Skin of body (tissue), 2 donors: ENCODE measurements around the gene RTF1. TPM values are rescaled to one million over a fixed set of nuclear protein-coding genes. Genes with fewer than 3 reads are reported as not detected.
A peak's percentile ranks its signal among the peaks of the same experiment; 100 is the strongest.

Source experiments
- DNase-seq: peaks from one replicate; lab custom pipeline; 2025; lab: John Stamatoyannopoulos, UW
- total RNA-seq: library from RNA; depleted of rRNA; stranded (reverse); fragments of >200 nt; gene quantifications from one replicate; pipeline ENCODE4 v1.2.3, GENCODE V29; 2014

RTF1 gene
- total RNA-seq, 1 donor from 2014 or later, result 21.5 TPM

DNA sequence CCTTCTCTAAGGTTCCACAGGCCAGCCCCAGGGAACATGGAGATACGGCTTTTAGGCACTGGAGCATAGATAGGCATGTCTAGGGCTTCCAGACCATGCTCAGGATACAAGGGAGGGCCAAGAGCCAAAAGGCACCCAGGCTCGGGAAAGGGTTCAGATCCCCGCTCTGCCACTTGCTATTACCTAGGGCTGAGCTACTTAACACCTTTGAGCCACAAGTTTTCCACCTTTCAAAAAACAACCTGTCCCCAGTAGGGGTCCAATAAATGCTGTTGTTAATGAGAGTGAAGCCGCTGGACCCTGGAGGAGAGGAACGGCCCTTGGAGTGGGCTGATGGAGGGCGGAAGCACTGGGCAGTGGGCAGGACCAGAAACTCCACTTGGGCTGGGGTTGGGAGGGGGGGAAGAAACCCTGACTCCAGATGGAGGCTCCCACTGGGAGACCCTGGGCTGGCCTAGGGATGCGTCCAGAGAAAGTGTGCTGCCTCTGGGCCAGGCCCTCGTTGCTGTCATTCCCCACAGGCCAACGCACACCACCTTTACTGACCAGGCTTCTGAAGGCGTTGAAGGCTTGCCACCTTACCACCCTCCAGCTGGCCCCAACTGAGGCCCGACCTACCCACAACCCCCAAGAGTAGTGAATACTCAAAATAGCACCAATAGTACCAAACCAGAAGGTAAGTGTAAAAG, 68.2 kb downstream of the RTF1 start:
- DNase-seq, result no peak

DNA sequence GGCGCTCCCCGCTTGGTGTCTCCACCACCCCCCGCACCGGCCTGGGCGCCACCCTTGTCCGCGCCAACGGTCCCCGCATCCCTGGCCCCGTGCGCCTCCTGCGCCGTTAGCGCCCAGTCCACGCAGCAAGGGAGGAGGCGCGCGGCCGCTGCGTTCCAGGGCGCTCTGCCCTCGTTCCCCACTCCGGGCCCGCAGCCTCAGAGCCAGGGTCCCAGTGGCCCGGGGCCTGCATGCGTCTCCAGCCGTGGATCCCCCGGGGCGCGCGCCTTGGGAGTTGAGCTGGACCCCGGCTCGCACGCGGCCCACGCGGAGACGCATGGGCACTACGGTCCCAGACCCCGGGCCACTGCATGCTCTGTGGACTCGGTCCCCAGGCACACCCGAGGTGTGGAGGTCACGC, 69.4 kb downstream of the RTF1 start:
- DNase-seq, result no peak

DNA sequence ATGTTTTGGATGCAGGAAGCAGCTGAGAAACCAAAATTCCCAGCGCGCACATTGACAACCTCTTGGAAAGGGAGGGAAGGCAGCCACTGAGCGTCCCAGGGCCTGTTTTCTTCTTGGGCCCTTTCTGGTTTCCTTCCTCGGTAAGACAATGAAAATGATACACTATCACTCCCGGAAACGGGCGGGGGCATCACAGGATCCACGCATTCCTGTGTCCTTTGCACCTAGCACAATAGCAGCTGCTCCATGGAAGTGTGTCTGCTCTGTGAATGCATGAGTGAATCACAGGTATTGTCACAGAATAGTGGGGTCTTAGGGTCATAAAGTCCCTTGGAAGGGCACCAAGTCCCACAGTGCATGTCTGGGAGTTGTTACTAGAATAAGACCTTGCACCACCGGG, 70.5 kb downstream of the RTF1 start:
- DNase-seq, result no peak

DNA sequence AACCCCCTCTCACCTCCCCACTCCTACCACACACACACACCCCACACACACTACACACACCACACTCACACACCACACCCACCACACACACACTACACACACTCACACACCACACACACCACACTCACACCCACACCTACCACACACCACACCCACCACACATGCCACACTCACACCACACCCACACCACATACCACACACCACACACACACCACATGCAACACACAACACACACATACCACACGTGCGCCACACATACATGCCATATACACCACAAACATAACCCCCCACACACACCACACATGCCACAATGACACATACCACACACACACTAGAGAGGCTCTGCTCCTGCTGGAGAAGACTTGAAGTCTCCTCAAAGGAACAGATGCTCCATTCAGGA, 70.9 kb downstream of the RTF1 start:
- DNase-seq, result no peak

DNA sequence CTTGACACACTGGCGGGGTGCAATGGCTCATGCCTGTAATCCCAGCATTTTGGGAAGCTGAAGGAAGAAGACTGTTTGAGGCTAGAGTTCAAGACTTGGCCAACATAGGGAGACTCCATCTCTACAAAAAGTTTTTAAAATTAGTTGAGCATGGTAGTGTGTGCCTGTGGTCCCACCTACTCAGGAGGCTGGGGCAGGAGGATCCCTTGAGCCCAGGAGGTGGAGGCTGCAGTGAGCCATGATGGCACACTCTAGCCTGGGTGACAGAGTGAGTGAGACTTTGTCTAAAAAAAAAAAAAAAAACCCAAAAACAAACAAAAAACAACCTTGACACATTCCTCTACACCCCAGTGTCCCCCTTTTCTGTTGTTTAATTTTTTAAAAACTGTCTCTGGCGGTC, 72.7 kb downstream of the RTF1 start:
- DNase-seq, result no peak

DNA sequence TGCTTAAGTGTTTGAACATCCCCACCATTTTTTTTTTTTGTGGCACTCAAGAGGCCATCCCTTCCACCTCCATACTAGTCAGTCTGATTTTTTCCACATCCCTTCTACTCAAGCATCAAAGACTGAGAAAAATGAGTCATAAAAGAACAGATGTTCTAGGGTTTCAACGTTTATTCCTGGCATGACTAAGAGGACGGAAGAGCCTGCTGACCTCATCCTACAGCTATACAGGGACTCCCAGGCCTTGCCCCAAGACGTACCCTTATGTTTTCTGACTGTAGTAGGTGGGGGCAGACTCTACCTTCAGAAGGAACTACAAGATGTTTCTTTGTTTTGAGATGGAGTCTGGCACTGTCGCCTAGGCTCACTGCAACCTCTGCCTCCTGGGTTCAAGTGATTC, 73.5 kb downstream of the RTF1 start:
- no peak for DNase-seq

DNA sequence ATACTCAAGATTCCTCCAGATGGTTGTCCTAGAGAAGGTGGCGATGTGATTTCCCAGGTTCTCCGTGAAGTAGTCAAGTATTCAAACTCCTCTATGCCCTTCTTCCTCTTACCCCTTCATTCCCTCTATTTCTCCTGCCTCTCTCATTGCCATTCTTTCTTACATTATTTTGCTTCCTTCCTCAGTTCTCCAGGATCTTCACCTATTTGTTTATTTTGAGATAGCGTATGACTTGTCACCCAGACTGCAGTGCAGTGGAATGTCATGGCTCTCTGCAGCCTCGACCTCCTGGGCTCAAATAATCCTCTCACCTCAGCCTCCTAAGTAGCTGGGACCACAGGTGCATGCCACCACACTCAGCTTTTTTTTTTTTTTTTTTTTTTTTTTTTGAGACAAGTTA, 75.0 kb downstream of the RTF1 start:
- DNase-seq, result no peak

DNA sequence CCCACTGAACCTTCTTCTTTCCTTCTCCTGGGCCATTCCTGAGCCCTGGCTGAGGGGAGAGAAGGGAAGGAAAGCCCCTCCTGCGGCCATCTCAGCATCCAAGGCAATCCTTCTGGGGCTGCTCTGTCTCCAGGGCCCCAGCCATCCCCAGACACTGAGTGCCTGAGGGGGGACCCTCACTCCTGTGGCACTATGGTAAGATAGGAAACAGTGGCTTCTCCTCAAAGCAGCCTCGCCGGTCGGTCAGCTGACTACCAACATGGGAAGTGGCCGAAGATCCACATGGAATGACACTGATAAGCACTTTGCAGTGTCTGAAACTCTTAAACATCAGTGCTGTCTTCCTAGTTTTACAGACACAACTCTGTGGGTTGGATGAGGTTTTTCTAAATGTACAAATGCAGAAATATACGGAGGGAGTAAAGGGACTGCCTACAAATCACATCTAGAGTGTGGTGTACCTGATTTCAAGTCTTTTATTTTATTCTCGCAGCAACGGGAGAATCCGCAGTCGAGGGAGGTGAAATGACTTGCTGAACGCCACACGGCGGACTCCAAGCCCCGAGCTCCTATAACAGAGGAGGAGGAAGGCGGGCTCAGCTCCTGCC, 75.8 kb downstream of the RTF1 start:
- DNase-seq, result no peak

DNA sequence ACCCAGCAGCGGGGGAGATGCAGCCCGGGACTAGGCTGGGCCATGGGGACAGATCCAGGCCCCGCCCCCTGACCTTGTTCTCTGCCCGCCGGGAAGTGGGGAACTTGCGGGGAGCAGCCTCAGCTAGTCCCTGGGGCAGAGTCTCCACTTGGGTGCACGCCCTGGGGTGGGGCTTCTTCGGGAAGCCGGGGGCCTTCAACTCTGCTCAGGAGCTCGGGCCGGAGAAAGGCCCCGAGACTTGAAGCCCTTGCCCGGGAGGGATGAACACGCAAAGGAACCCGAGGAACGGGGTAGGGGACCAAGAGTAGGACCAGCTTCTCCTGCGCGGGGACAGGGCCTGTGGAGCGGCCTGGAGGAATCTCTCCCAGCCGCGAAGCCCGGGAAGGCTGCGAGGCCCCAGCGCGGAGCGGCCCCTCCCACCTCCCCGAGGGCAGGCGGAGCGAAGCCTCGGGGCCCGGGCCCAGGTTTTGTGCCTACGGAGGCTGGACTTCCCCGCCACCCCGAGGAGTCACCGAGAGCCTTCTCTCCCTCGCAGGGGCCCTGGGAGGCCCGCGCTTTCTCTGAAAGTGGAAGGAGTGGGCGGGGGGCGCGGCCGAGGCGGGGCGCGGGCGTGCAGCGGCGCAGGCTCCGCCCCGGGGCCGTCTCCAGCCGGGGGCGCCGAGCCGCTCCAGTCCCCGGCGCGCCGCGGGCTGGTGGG, 76.5 kb downstream of the RTF1 start, which contains the start of gene ITPKA:
Gene ITPKA (plus strand): TSS at position 670 of the 697 bp plus-strand sequence. CDS start 54 bp downstream, outside the sequence.
- DNase-seq, result peak; percentile 12

DNA sequence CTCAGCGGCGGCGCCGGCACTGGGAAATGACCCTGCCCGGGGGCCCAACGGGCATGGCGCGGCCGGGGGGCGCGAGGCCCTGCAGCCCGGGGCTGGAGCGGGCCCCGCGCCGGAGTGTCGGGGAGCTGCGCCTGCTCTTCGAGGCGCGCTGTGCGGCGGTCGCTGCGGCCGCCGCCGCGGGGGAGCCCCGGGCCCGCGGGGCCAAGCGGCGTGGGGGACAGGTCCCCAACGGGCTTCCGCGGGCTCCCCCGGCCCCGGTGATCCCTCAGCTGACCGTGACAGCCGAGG, 77.0 kb downstream of the RTF1 start:
- DNase-seq, result no peak

DNA sequence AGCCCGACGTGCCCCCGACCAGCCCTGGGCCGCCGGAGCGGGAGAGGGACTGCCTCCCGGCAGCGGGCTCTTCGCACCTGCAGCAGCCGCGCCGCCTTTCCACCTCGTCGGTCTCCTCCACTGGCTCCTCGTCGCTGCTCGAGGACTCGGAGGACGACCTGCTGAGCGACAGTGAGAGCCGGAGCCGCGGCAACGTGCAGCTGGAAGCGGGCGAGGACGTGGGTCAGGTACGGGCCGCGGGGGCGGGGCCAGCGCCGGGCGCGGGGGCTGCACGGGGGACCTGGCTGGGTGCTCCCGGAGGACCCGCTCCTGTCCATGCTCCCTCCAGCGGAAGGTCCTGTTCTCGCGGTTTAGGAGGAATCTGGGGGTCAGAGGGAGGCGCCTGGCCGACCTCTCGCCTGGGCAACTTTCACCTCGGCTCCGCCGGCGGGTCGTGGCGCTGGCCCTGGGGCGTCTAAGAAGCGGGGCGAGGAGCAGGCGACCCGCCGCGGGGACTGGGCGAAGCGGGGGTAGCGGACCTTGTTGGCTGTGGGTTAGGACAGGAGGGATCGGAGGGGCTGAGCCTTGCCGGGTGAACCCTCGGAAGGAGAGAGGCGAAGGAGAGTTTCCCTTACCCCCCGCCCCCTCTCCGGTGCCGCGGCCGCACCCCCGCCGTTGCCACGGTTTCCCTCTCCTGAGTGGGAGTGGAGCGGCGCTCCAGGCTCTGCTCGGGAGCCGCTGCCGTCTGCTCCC, 77.5 kb downstream of the RTF1 start:
- no peak for DNase-seq

DNA sequence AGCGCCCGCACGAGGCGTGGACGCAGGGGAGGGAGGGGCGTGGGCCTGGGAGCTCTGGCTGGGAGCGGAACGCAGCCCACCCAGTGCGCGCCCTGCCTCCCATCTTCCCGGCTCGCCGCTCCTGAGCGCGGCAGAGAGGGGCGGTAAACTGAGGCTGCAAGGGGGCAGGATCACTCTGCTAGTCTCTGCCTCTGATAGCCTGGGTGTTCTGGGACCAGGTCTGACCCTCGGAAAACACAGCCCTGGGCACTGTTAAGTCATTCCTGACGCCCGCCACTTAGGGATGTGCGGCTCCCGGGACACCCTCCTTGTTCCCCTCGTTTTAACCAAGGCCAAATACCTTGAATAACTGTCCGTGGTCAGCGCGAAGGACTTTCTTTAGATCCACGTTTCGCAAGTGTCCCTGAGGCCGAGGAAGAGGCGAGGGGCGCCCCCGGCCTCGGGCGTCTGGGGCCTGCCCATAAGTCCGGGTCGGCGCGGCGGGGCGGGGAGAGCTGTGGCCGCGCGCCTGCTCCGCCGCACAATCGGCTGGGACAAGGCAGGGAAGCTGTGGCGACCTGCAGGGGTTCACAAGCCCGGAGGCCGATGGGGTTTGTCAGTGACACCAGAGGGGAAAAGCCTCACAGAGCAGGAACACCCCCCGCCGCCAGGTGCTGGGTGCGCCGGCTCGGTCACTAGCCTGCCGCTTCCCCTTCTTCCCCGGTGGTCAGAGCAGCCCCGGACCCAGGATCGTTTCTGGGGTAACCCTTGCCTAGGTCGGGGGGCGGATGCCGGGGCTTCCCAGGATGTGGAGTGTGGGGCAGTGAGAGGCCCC, 78.2 kb downstream of the RTF1 start:
- DNase-seq, result no peak

DNA sequence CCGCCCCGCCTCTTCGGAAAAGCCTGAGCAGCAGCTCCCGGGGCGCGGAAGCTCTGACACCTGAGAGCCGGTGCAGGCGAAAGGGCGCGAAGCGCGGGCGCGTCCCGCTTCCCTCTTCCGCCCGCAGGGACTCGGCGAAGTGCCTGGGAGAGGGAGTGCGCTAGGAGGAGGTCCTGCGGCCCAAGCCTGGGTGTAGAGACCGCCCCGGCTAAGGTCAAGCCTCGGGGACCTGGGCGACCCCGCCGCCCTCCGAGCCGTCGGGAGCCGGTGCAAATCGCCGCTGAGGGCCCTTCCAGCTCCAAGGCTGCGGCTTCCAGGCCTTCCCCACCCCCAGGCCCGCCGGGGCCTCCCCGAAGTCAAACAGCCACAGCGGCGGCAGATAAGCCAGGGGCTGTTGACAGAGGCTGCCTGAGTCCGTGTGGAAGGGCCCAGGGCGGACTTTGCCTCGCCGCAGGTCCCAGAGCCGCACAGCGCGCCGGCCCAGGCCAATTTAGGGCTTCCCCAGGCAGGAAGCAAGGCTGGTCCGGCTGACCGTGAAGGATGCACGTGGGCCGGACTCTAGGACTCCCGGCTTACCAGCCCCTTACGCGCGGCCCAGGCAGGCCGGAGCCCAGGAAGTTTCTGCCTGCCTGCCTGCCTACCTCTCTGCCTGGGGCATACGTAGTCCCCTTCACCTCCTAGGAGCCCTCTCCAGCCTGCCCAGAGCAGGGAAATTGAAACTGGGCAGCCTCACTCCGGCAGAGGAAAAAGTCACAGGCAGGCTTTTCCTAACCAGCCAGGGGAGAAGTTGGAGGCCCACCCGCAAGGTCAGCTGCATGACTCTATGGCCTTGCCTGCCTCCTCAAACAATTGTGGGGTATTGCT, 79.1 kb downstream of the RTF1 start:
- DNase-seq, result no peak

DNA sequence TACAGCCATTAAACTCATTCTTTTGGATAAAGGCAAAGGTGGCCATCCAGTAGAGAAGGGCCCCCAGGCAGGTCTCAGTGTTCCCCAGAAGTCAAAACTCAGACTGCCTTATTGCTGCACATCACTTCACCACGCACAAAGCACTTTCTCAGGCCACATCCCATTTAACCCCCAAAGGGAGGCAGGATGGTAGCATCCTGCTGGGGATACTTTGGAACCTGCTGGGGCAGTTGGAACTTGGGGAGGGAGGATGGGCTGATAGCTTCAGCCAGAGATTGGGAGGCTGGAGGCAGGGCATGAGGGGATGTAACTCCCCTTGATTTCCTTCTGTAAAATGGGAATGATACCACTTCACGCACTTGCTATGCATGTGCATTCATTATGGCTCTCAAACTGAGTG, 81.8 kb downstream of the RTF1 start:
- DNase-seq, result no peak

DNA sequence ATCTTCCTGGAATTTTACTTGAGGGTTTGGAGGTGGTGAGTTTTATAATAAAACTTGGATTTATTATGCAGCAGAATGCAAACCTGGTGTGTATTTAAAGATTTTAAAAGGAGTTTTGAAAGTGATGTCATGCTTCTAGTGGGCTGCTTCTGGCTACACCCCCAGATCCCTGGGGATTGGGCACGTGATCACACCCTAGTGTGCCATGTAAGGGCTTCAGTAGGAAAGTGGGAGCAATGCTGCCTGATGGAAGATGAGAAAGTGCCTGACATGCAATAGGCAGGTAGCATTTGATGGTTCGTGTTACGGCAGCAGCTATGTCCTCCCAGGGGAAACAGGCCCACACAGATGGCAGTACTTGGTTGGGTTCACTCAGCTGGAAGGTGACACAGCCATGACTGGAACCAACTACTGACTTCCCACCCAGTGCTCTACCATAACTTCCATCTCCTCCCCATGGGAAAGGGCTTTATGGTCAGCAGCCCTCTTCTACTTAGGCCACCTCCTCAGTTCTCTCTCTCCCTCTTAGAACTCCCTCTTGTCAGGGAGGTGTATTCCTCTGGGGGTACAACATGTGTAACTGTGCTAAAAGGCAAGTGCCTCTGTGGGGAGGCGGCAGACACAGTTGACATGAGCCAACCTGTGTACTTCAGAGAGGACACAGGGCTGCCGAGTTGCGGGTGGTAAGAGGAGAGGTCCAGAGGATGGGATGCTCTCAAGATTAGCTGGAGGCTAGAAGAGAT, 82.4 kb downstream of the RTF1 start:
- DNase-seq, result no peak

DNA sequence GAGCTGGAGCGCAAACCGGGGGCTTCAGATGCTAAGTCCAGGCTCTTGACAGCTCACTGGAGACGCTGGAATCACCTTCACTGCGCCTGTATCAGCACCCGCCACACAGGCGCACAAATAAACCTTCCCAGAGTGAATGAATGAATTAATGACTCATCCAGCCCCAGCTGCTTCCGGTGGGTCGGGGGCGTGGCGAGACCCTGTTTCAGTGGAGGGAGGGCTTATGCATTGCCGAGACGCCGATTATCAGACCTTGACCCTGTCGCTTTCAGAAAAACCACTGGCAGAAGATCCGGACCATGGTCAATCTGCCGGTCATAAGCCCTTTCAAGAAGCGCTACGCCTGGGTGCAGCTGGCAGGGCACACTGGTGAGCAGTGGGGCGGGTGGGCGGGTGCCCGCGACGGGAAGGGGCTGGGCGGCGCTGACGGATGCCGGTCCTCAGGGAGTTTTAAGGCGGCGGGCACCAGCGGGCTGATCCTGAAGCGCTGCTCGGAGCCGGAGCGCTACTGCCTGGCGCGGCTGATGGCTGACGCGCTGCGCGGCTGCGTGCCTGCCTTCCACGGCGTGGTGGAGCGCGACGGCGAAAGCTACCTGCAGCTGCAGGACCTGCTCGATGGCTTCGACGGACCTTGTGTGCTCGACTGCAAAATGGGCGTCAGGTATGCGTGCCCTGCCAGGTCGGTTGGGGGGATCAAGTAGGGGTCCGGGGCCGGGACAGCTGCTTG, 84.5 kb downstream of the RTF1 start:
- DNase-seq, result no peak

DNA sequence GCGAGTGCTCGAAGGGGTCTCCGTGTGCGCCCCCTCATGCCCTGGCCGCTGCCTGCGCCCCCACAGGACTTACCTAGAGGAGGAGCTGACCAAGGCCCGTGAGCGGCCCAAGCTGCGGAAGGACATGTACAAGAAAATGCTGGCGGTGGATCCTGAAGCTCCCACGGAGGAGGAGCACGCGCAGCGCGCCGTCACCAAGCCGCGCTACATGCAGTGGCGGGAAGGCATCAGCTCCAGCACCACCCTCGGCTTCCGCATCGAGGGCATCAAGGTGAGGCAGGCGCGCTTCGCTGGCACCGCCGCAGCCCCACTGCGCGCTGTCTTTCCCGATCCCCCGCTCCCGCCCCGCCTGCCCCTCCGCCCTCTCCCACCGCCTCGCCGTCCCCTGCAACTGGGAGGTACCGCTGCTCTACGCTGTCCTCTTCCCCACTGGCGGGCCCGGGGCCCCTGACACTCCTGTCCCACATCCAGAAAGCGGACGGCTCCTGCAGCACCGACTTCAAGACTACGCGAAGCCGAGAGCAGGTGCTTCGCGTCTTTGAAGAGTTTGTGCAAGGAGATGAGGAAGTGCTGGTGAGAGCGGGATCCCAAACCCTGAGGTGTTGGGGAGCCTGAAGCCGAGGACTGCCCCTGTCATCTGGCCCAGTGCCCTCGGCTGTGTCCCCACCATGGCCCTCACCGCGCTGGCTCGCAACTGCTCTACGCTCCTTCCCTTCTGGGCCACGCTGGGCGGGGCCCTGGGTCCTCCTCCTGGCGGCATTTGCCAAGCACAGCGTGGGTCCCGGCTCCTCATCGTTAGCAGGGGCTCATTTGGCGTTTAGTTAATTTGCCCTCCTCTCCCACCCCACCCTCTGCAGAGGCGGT, 85.3 kb downstream of the RTF1 start:
- no peak for DNase-seq
